Fibroblast of gingiva (primary cell): ENCODE data around the gene GPR155.
"Not testable (repeated sequence)": the region's sequence is repeated elsewhere in the genome, so short reads cannot be mapped to it uniquely, and the experiment has no call there.

Experiments
- DNase-seq: peaks from one replicate; pipeline ENCODE4 v3.0.0-alpha.2; 2011; ENCODE audit warnings: low read depth

Gene GPR155

DNA sequence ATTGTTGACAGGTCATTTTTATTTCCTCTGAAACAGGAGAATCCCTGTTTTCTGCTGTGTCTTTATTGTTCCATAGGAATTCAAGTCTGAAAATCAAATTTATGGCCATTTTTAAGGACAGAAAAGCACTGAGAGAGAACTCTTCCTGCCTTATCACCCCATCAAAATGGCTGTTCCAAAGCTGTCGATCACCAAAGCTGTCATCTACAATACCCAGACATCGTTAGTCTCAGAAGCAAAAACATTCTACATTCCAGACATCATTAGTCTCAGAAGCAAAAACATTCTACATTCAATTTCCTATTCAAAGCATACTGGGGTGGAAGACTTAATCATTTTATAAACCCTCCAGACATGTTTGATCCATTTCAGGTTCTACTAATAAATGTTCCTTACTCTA lies 46.9 kb downstream of the GPR155 start:
- DNase-seq: no peak

DNA sequence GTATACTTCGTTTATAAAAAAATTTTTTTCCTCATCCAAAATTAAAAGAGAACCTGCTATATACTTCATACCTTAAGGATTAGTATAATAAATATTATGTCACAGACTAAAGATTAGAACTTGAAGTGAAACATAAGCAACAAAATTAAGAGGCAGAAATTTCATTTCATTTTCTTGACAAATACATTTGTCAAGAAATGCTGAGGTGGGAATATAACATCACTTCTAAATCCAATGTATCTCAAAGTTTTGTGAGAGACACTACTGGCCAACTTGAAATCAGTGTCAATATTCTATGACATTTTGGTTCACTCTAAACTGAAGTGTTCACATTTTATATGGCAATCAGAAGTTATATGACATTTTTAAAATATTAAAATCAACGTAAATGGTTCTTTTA lies 47.5 kb downstream of the GPR155 start:
- DNase-seq: no peak

GRCh38 chr2:174438146-174438886 lies 48.5 kb downstream of the GPR155 start:
- peak; percentile 58 for DNase-seq

GRCh38 chr2:174436351-174436750 lies 50.5 kb downstream of the GPR155 start:
- DNase-seq: no peak

DNA sequence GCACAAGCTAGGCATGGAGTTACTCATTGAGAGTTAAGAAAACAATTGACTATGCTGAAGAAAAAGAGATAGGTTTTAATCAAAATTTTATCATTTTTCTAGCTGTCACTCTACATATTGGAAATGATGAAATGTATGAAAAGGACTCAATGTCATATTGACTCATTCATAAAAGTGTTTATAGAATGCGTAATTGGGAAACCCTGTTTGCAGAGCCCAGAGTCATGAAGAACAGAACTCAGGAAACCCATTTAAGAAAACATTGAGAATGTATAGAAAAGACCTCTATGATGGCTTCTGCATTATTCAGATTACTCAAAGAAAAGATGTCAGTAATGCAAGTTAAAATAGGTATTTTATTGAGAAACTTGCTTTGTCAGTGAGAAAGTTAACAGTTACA lies 54.9 kb downstream of the GPR155 start:
- no peak for DNase-seq

DNA sequence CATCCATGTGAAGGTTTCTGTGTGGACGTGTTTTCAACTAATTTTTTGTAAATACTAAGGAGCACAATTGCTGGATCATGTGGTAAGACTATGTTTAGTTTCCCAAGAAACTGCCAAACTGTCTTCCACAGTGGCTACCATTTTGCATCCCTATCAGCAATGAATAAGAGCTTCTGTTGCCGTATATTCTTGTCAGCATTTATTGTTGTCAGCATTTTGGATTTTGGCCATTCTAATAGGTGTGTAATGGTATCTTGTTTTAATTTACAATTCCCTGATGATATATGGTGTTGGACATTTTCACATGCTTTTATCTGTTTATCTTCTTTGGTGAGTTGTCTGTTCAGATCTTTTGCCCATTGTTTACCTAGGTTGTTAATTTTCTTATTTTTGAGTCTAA lies 56.8 kb downstream of the GPR155 start:
- DNase-seq: no peak

- no peak for DNase-seq
These were observed 58.6 kb downstream of the GPR155 start for GRCh38 chr2:174428214-174428613.

- DNase-seq: no peak
These were observed 74.6 kb downstream of the GPR155 start for GRCh38 chr2:174412256-174412655.

- DNase-seq: not testable (repeated sequence)
These were observed 76.8 kb downstream of the GPR155 start for GRCh38 chr2:174410039-174410438.

DNA sequence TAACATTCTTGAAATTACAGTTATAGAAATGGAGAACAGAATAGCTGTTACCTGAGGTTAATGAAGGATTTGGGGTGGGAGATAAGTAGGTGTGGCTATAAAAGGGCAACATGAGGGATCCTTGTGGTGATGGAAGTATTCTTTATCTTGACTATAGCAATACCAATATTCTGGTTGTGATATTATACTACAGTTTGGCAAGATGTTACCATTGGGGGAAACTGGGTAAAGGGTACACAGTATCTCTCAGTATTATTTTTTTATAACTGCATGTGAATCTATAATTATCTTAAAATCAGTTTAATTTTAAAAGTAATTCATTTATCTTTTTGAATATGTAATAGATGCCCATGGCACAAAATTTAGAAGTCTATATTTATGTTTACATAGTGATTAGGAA lies 83.2 kb downstream of the GPR155 start:
- DNase-seq: no peak

DNA sequence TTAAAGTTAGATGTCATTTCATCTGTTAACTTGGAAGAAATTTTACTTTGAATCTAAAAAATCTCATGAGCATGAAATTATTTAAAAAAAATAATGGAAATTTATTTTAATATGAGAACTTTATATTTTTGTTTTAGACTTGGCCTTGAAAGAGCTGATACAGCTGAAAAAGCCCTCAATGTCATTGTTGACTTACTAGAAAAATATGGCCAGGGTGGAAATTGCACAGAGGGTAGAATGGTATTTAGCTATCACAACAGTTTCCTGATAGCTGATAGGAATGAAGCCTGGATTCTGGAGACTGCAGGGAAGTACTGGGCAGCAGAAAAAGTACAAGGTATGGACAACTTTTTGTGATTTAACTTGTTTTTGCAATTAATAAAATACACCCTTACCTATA lies 86.0 kb downstream of the GPR155 start:
- no peak for DNase-seq

DNA sequence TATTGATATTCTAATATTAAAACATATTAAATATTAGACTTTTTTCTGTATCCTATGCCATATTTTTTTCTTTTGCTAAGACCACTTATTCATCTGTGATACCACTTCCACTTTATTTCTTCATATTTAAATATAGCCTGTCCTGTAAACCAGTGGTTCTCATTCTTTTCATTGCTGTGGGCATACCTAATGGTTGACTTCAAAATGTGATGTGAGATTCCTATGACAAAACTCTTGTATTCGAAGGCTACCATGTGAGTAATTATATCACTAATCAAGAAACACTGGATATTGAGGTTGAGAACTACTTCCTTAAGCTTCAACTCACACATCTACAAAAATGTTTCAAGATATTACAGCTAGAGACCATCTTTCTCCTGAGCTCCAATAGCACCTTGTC lies 87.7 kb downstream of the GPR155 start:
- no peak for DNase-seq

- DNase-seq: no peak
These were observed 89.1 kb downstream of the GPR155 start for GRCh38 chr2:174397773-174398172.

GRCh38 chr2:174395969-174396630 lies 90.7 kb downstream of the GPR155 start:
- DNase-seq: no peak

GRCh38 chr2:174395284-174395968 lies 91.4 kb downstream of the GPR155 start, which contains the start of gene SCRN3:
Gene SCRN3, plus strand, starts transcription at chr2:174395730. Its CDS starts 2,554 bp downstream, at chr2:174398284.
- DNase-seq: peak; percentile 75

DNA sequence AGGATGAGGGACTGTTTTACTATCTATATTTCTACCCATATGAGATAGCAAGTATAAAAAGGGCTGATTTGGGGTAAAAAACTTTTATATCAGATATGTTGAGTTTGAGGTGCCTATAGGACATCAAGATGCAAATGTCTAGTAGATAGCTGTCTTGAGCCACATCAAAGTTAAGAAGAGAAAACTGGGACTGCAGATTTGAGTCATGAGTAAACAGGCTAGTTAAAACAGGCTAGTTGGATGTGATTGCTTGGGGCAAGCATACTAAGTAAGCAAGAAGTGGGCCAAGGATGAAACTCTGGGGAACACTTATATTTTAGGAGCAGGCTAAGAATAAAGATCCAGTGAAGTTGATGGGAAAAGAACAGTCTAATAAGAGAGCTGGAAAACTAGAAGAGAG lies 94.1 kb downstream of the GPR155 start:
- DNase-seq: no peak

GRCh38 chr2:174390303-174390702 lies 96.5 kb downstream of the GPR155 start:
- DNase-seq: not testable (repeated sequence)

GRCh38 chr2:174389542-174389941 lies 97.3 kb downstream of the GPR155 start:
- DNase-seq: no peak

GRCh38 chr2:174388706-174389105 lies 98.1 kb downstream of the GPR155 start:
- DNase-seq: not testable (repeated sequence)

DNA sequence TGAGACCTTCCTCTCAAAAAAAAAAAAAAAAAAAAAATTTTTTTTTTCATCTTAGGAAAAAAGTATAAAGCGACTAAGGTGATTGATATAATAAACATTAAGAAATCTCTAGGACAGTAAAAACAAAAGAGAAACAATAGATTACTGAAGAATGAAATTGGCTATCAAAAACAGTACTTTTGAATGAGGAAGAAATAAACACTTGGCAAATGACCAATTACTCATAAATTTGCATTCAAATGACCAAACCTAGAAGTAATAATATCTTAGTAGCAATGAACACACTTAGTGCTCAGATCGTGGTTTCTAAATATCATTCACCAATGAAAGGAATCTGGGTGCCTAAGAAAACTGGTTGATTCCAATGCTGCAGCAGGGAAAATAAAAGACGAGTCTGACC lies 101.6 kb downstream of the GPR155 start:
- DNase-seq: no peak

DNA sequence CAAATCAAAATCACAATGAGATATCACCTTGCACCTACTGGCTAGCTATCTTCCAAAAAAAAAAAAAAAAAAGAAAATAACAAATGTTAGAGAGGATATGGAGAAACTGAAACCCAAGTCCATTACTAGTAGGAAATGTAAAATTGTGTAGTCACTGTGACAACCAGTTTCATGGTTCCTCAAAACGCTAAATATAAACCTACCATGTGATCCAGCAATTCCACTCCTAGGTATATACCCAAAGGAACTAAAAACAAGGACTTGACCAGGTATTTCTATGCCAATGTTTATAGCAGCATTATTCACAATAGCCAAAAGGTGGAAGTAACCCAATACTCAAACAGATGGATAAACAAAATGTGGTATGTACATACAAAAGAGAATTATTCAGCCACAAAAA lies 103.0 kb downstream of the GPR155 start:
- no peak for DNase-seq
